LNCAP (cell line): Measurements from ENCODE around the gene NEFH.

Experiments
- CTCF ChIP-seq: fragments of 450-650 bp; IDR thresholded peaks from 2 replicates; pipeline ENCODE4 v1.5.1; 2017; ENCODE audit warnings: mild to moderate bottlenecking

The NEFH gene

GRCh38 chr22:29451863-29452262, 28.2 kb upstream of the NEFH start:
- TF ChIP-seq CTCF: no peak

DNA sequence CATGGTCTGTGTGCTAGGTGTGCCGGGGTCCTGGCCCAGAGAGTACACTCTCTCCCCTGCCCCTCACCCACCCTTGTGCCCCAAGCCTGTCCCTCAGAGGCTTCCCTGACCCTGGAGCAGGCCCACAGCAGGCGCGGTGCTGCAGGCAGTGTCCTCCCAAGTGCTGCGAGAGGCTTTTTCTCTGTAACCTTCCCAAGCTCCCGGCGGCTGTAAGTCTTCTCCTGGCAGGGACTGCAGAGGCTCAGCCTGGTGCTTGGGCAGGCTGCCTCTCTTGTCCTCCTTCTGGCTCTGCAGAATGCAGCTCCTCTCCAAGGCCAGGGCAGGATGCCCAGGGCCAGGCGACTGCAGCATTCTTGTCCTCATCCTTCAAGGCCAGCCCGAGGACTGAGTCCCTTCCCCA, 25.7 kb upstream of the NEFH start:
- no peak for TF ChIP-seq CTCF

- TF ChIP-seq CTCF: no peak
Measured at GRCh38 chr22:29456211-29456671, 23.8 kb upstream of the NEFH start.

DNA sequence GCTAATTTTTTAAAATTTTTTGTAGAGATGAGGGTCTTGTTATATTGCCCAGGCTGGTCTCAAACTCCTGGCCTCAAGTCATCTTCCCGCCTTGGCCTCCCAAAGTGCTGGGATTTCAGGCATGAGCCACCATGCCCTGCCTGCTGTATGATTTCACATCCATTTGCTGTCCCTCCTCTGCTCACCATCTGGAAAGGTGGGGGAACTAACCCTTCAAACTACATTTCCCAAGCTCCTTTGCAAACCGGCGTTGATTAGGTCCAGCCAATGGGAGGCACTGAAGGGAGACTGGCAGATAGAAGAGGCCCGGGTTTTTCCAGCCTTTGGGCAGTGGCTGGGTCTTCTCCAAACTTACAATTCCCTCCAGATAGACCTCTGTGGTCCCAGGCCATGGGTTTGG, 22.3 kb upstream of the NEFH start:
- TF ChIP-seq CTCF: no peak

- no peak for TF ChIP-seq CTCF
Measured at GRCh38 chr22:29458551-29458950, 21.5 kb upstream of the NEFH start.

DNA sequence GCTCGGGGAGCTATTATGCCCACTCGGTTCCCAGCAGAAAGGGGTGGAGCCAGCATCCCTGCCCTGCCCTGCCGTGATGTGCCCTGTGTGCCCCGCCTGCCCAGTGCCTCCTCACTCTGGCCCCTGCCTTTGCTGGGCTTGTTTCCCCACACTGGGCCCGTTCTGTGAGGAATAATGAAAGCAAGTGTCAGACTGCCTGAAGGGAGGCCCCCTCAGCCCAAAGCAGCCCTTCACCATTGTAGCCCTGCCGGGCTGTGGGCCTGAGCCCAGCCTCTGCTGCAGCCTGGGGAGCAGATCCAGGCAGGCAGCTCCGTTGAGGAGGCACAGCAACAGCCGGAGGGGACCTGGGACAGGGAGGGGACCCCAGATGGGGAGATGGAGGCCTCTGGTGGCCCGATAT, 20.2 kb upstream of the NEFH start:
- TF ChIP-seq CTCF: no peak

DNA sequence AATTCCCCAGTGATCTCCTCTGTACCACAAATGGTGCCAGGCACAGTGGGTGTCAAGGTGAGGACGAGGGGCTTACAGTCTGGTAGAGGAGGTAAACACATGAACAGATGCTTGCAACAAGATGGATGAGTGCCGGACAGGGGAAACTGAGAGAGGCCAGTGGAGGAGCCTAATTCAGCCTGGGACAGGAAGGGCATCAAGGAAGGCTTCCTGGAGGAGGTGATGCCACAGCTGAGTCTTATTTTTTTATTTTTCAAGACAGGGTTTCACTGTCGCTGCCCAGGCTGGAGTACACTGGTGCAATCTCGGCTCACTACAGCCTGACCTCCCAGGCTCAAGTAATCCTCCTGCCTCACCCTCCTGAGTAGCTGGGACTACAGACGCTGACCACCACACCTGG, 18.8 kb upstream of the NEFH start:
- TF ChIP-seq CTCF: no peak

GRCh38 chr22:29463629-29464028, 16.4 kb upstream of the NEFH start:
- TF ChIP-seq CTCF: no peak
